Heart left ventricle (tissue), 16 donors: ENCODE data around the gene SUSD2. TPM values are rescaled to one million over a fixed set of nuclear protein-coding genes. Genes with fewer than 3 reads are reported as not detected.

Experiments
- ATAC-seq, 4 donors: fragments of 200-7000 bp; cut with Tn5 transposase; one replicate each; pipeline ENCODE4 v1.9.1; 2020 to 2022; ENCODE audit warnings: moderate library complexity in 4 of 4, mild to moderate bottlenecking in 3 of 4, moderate number of reproducible peaks in 1 of 4
- DNase-seq, 5 donors: peaks; one replicate each; pipeline ENCODE4 v3.0.0-alpha.2; 2020
- H3K27ac ChIP-seq, 12 donors: fragments of 200-600 bp; sonication (generic) in 4 of 12; one replicate each; pipeline versions ENCODE4 v1.5.0 to v1.8.0; 2016 to 2022; ENCODE audit warnings: mild to moderate bottlenecking in 2 of 12
- H3K27me3 ChIP-seq, 9 donors: fragments of 200-600 bp; sonication (generic) in 2 of 9; one replicate each; pipeline versions ENCODE4 v1.5.1 to v1.8.0; 2016 to 2022; ENCODE audit warnings: mild to moderate bottlenecking in 3 of 9
- H3K36me3 ChIP-seq, 9 donors: fragments of 200-600 bp; sonication (generic) in 2 of 9; one replicate each; pipeline versions ENCODE4 v1.5.0 to v1.8.0; 2018 to 2022; ENCODE audit warnings: mild to moderate bottlenecking in 2 of 9
- H3K4me1 ChIP-seq, 12 donors: fragments of 200-600 bp; sonication (generic) in 4 of 12; one replicate each; pipeline versions ENCODE4 v1.5.0 to v1.8.0; 2016 to 2022; ENCODE audit warnings: mild to moderate bottlenecking in 3 of 12
- H3K4me3 ChIP-seq, 12 donors: fragments of 200-600 bp; sonication (generic) in 4 of 12; one replicate each; pipeline versions ENCODE4 v1.5.0 to v1.8.0; 2017 to 2022; ENCODE audit warnings: mild to moderate bottlenecking in 9 of 12, moderate library complexity in 4 of 12
- H3K9me3 ChIP-seq, 12 donors: fragments of 200-600 bp; sonication (generic) in 4 of 12; one replicate each; pipeline versions ENCODE4 v1.5.0 to v1.8.0; 2016 to 2022; ENCODE audit warnings: mild to moderate bottlenecking in 1 of 12
- POLR2A ChIP-seq, 2 donors: fragments of 450-650 bp; IDR thresholded peaks; one replicate each; pipeline ENCODE4 v1.6.1; 2017; ENCODE audit warnings: antibody characterized with exemption in 2 of 2, mild to moderate bottlenecking in 2 of 2, moderate library complexity in 2 of 2
- WGBS, 4 donors: extraction: QIAGEN DNeasy Blood & Tissue Kit in 2 of 4; methylation state at CpG; one replicate each; pipeline versions ENCODE4 v1.1.5 to v1.1.7; 2013 to 2018; 5-methylcytosine and 5-hydroxymethylcytosine counted together
- intact Hi-C, 10 donors: fragments of 100-400 bp; cut with DNase I; formaldehyde crosslinking; loops; one replicate each; pipeline versions ENCODE4 v1.11.1 to v1.14.2; 2022
- polyA plus RNA-seq, 2 donors: library from polyadenylated mRNA; stranded (reverse); fragments of 200-250 nt; gene quantifications; one replicate each; pipeline ENCODE4 v1.2.3, GENCODE V29; 2013
- total RNA-seq, 9 donors: library from RNA; depleted of rRNA in 2 of 9; stranded (reverse); fragments of >200 nt in 2 of 9; fragmentation: NEBNext Ultra II Directional in 3 of 9; extraction: Animal tissue kit (Norgen Biotek cat#: 25700) in 3 of 9; gene quantifications; one replicate each; pipeline versions ENCODE4 v1.1.0 to v1.2.4, GENCODE V29; 2016 to 2023
- TF ChIP-seq, protein P1 (sequence below), 12 donors: fragments of 200-600 bp; sonication (generic) in 4 of 12; IDR thresholded peaks; one replicate each; pipeline versions ENCODE4 v1.5.0 to v1.8.0; 2018 to 2022; ENCODE audit warnings: antibody characterized with exemption in 12 of 12, mild to moderate bottlenecking in 5 of 12
- donor health status: ischemic (EF 13 %, LVEDD 7.1; RV severe dilation, severe dysfunction).
- donor health status: healthy with polysubstance abuse.
- donor health status: DM: no; HTN: yes; CAD: no.
- donor health status: DM: no; HTN: no; CAD: no.
- donor health status: ischemic (EF 25% LVEDD 6.9; RV normal size, moderate dysfunction).
- donor health status: ischemic (EF 25% LVEDD 5.7; RV mildly dilated, moderate dysfunction).
- donor health status: healthy.
- donor health status: DM: yes; HTN: yes; CAD: no.
- donor health status: ischemic (EF 35%, LVEDD 5.7; RV mildly dilated, moderate dysfunction).
- donor health status: nonischemic (EF 11% LVEDD 7.7; RV severe dilation, severe dysfunction).
- donor health status: DM: yes; HTN: yes; CAD: no.
- donor health status: PGD.
- donor health status: ischemic (EF 29% LVEDD 5.4; RV normal size, mild dysfunction).
- donor health status: nonischemic (EF 23%, LVEDD 6.1; RV moderate dilation, normal function).

SUSD2 gene
- total and polyA plus RNA-seq, 11 donors = 1.5 to 12.6 (median 2.7) TPM

DNA sequence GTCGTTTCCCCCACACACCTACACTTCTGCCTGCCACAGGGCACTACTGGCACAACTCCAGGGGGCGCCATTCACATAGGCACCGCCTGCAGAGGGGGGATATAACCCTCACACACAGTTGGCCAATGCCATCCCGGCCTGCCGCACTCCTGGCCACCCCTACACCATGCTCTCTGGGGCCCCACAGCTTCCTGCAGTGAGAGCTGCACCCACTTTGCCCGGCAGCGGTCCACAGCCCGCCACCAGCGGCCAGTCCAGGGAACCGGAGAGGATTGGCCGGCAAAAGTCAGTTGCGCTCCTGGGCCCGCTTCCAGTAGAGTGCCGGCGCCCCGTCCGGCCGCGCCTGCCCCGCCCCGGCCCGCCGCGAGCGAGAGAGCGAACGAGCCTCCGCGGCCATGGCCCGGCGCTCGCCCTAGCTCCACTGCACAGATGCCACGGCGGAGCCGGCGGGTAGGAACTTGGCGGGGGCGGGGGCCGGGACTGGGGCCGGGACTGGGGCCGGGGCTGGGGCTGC is 25.6 kb upstream of the SUSD2 start:
- TF ChIP-seq, protein P1, sequence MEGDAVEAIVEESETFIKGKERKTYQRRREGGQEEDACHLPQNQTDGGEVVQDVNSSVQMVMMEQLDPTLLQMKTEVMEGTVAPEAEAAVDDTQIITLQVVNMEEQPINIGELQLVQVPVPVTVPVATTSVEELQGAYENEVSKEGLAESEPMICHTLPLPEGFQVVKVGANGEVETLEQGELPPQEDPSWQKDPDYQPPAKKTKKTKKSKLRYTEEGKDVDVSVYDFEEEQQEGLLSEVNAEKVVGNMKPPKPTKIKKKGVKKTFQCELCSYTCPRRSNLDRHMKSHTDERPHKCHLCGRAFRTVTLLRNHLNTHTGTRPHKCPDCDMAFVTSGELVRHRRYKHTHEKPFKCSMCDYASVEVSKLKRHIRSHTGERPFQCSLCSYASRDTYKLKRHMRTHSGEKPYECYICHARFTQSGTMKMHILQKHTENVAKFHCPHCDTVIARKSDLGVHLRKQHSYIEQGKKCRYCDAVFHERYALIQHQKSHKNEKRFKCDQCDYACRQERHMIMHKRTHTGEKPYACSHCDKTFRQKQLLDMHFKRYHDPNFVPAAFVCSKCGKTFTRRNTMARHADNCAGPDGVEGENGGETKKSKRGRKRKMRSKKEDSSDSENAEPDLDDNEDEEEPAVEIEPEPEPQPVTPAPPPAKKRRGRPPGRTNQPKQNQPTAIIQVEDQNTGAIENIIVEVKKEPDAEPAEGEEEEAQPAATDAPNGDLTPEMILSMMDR (IDR thresholded peaks at IDR 0.05) = peak; percentile 20 to 73 (median 50)
- TF ChIP-seq POLR2A (IDR thresholded peaks at IDR 0.05) = no peak
- H3K27ac ChIP-seq = peak overlapping the region; percentile 25 to 94 (median 85)
- peaks cover 0 to 10% (median 0%) of the 10 kb centered on the region in 9 donors for H3K36me3 ChIP-seq
- H3K9me3 ChIP-seq = no peaks in the 10 kb centered on the region
- H3K4me1 ChIP-seq = peaks cover 3 to 71% (median 45%) of the 10 kb centered on the region in 12 donors
- H3K27me3 ChIP-seq = no peaks in the 10 kb centered on the region
- DNase-seq = peak; percentile 81 to 92 (median 88)
- H3K4me3 ChIP-seq = peak overlapping the region; percentile 54 to 93 (median 76)
- WGBS, 4 donors = 1 to 3% (median 2%) methylated on average over 3 to 41 of the region's 41 CpGs
- intact Hi-C loops = loop anchor here in 3 of 10 donors (5.0 to 10.0 kb wide), 3 partner anchors 38 to 141 kb away; partner anchors contain the start of gene CABIN1 (in 1 of the 3)
- ATAC-seq = peak; percentile 50 to 80 (median 77)

DNA sequence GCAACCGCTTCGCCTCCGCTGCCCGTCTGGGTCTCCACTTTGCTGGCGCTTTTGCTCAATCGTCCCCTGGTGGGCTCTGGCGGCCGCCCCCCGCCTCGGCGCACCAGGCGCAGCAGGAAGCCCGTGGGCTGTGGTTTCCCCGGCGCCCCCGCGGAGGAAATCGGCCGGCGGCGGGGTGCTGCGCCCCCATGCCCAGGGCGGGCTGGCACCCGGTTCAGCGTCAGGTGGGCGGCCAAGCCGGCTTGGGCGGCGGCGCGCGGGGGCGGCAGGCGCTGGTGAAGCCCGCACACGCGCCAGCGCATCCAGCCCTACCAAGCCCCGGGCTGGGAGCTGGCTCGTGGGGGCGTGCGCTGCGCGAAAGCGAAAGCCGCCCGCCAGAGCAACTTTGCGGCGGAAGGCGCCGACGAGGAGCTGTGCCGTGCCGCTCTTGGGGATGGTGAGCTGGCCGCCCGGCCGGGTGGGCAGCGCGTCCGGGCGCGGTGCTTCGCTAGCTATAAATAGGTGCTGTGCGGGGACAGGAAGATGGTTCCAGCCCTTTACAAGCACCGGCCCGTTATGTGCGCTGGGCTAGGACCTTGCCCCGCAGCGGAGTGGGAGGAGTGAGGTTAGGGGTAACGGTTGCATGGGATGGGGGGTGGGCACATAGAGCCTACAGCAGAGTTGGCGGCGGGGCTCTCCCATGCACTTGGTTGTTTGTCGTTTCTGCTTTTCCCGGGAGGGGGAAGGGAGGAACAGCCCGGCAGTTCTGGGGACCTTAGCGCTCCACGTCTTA is 25.0 kb upstream of the SUSD2 start:
- H3K9me3 ChIP-seq = no peaks in the 10 kb centered on the region
- intact Hi-C loops = loop anchor here in 3 of 10 donors (5.0 to 10.0 kb wide), 3 partner anchors 39 to 142 kb away; partner anchors contain the start of gene CABIN1 (in 1 of the 3)
- no peaks in the 10 kb centered on the region for H3K27me3 ChIP-seq
- no peak for TF ChIP-seq POLR2A (IDR thresholded peaks at IDR 0.05)
- TF ChIP-seq, protein P1 (IDR thresholded peaks at IDR 0.05) = no peak
- DNase-seq (peak in 1 of 5 donors; percentile 77), ATAC-seq (peak in 3 of 4 donors; percentile 17 to 47 (median 20))
- WGBS, 4 donors = 0 to 1% (median 0%) methylated on average over 5 to 77 of the region's 77 CpGs
- peaks cover 3 to 73% (median 48%) of the 10 kb centered on the region in 12 donors for H3K4me1 ChIP-seq
- peak overlapping the region; percentile 54 to 93 (median 76) for H3K4me3 ChIP-seq
- H3K36me3 ChIP-seq = peaks cover 0 to 11% (median 0%) of the 10 kb centered on the region in 9 donors
- H3K27ac ChIP-seq = peak overlapping the region; percentile 25 to 94 (median 85)

DNA sequence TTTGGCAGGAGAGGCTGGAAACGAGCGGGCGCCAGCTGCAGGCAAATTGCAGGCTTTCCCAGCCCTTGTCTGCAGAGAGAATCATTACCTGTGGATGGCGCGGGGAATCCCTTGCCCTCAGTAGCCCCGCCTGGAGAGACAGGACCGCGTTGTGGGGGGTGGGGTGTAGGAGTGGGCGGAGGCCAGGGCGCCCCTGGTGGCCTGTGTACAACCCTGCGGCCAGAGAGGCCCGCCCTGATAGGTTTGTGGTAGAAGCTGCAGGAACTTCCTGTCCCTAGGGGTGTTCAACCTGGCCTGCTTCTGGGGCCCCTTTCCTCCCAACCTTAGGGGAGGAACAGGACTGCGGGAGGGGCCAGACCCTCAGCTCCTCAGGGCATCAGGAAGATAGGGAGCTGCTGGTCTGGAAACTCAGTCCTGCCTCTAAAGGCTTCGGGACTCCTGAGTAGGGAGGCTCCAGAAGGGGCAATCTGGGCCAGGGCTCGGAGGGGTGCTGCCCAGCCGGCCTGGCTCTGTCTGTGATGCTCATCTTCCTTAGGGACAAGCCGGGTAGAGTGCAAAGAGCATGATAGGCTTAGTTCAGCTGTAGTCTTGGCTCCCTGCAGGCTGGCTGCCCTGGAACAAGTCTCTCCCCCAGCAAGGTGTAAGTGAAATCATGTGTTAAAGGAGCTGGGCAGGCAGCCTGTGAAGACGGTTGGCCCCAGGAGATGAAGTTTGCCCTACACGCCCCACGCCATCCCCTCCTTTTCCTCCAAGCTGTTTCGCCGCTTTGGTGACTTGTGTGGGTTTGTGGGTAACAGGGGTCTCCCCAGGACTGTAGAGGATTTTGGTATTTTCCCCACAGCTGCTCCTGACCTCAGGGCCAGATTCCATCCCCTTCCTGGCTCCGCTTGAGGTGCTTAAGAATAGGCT is 24.1 kb upstream of the SUSD2 start:
- peak overlapping the region in 11 of 12 donors; percentile 76 to 94 (median 86) for H3K27ac ChIP-seq
- DNase-seq (peak; percentile 82 to 91 (median 87)), ATAC-seq (peak; percentile 79 to 88 (median 82))
- 20 to 34% (median 22%) methylated on average over 13 to 23 of the region's 23 CpGs for WGBS, 4 donors
- TF ChIP-seq, protein P1 (IDR thresholded peaks at IDR 0.05) = peak; percentile 71 to 89 (median 81)
- no peak for TF ChIP-seq POLR2A (IDR thresholded peaks at IDR 0.05)
- peaks cover 3 to 76% (median 55%) of the 10 kb centered on the region in 12 donors for H3K4me1 ChIP-seq
- H3K27me3 ChIP-seq = no peaks in the 10 kb centered on the region
- peak overlapping the region; percentile 54 to 93 (median 76) for H3K4me3 ChIP-seq
- intact Hi-C loops = loop anchor here in 3 of 10 donors (5.0 to 10.0 kb wide), 3 partner anchors 40 to 142 kb away; partner anchors contain the start of gene CABIN1 (in 1 of the 3)
- H3K36me3 ChIP-seq = peaks cover 0 to 19% (median 0%) of the 10 kb centered on the region in 9 donors
- no peaks in the 10 kb centered on the region for H3K9me3 ChIP-seq
